Peyer's patch (tissue), 4 donors: Measurements from ENCODE around the gene COL27A1. TPM values are rescaled to one million over a fixed set of nuclear protein-coding genes. Genes with fewer than 3 reads are reported as not detected.
A peak's percentile ranks its signal among the peaks of the same experiment; 100 is the strongest.

Experiments used
- DNase-seq, 3 donors: peaks; one replicate each; pipeline ENCODE4 v3.0.0-alpha.2; 2017 to 2019
- H3K27ac ChIP-seq, 4 donors: fragments of 200-600 bp; sonication (generic); one replicate each; pipeline ENCODE4 v1.5.1; 2016 to 2019
- H3K27me3 ChIP-seq, 2 donors: fragments of 200-600 bp; sonication (generic); one replicate each; pipeline ENCODE4 v1.5.1; 2019
- H3K36me3 ChIP-seq, 3 donors: fragments of 200-600 bp; sonication (generic); one replicate each; pipeline ENCODE4 v1.5.1; 2016 to 2019
- H3K4me1 ChIP-seq, 4 donors: fragments of 200-600 bp; sonication (generic); one replicate each; pipeline ENCODE4 v1.5.1; 2016 to 2019
- H3K4me3 ChIP-seq, 4 donors: fragments of 200-600 bp; sonication (generic); 1 replicate in 3 of 4; 2 replicates in 1 of 4; pipeline ENCODE4 v1.5.1; 2016 to 2019; ENCODE audit warnings: mild to moderate bottlenecking in 1 of 4
- H3K9me3 ChIP-seq, 4 donors: fragments of 200-600 bp; sonication (generic); one replicate each; pipeline ENCODE4 v1.5.1; 2016 to 2019; ENCODE audit warnings: mild to moderate bottlenecking in 1 of 4
- POLR2A ChIP-seq, 2 donors: fragments of 450-650 bp; IDR thresholded peaks; one replicate each; pipeline ENCODE4 v1.5.1; 2017; ENCODE audit warnings: antibody characterized with exemption in 2 of 2, mild to moderate bottlenecking in 2 of 2, moderate library complexity in 2 of 2
- total RNA-seq, 4 donors: library from RNA; depleted of rRNA; stranded (reverse); fragments of >200 nt; gene quantifications; one replicate each; pipeline ENCODE4 v1.1.0, GENCODE V29; 2016
- TF ChIP-seq, protein P1 (sequence below), 6 experiments: fragments of 450-650 bp in 4 of 6; fragments of 200-600 bp in 2 of 6; sonication (generic) in 1 of 6; IDR thresholded peaks; one replicate each; pipeline ENCODE4 v1.5.1; 2017 to 2019; ENCODE audit warnings: antibody characterized with exemption in 6 of 6, mild to moderate bottlenecking in 3 of 6, moderate library complexity in 1 of 6

COL27A1 gene
- total RNA-seq, 4 donors from 2014 or later = 5.8 to 23.1 (median 7.2) TPM

DNA sequence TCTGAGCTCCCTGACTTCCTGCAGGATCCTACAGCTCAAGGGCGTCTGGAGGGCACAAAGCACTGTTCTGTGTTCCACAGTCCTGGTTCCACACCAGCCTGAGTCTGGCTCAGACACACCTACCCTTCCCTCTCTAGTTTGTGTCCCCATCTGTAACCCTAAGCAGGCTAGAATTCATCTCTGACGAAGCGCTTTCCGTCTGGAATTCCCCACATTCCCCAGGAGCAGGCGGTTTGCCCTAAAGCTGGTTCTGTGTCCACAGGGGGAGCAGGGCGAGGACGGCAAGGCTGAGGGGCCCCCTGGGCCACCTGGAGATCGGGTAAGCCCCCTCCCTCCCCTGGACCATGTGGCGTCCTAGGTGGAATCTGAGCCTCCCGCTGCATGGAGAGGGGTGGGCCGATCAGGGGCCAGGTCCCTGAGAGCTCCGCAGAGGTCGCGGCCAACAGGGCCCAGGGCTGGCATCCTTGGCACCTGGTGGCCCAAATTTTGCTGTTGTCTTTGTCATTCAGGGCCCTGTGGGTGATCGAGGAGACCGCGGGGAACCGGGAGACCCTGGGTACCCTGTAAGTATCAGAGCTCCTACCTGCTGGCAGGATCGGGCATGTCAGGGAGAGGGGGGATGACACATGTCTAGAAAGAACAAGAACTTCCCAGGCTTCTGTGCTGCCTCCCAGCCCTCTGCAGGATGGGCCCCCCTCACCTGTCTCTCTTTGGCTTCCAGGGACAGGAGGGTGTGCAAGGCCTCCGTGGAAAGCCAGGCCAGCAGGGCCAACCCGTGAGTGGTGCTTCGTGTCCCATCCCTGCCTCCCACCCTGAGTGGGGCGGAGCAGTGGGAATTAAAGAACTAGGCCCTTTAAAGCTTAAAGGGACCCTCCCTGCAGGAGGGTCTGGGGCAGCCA, 133.1 kb downstream of the COL27A1 start:
- H3K27me3 ChIP-seq = no peaks in the 10 kb centered on the region
- no peaks in the 10 kb centered on the region for H3K9me3 ChIP-seq
- H3K27ac ChIP-seq = no peak overlapping the region
- peak in 2 of 3 donors; percentile 43 to 45 for DNase-seq
- H3K4me3 ChIP-seq = no peak overlapping the region
- H3K4me1 ChIP-seq = no peaks in the 10 kb centered on the region
- TF ChIP-seq POLR2A (IDR thresholded peaks at IDR 0.05) = no peak
- TF ChIP-seq, protein P1, sequence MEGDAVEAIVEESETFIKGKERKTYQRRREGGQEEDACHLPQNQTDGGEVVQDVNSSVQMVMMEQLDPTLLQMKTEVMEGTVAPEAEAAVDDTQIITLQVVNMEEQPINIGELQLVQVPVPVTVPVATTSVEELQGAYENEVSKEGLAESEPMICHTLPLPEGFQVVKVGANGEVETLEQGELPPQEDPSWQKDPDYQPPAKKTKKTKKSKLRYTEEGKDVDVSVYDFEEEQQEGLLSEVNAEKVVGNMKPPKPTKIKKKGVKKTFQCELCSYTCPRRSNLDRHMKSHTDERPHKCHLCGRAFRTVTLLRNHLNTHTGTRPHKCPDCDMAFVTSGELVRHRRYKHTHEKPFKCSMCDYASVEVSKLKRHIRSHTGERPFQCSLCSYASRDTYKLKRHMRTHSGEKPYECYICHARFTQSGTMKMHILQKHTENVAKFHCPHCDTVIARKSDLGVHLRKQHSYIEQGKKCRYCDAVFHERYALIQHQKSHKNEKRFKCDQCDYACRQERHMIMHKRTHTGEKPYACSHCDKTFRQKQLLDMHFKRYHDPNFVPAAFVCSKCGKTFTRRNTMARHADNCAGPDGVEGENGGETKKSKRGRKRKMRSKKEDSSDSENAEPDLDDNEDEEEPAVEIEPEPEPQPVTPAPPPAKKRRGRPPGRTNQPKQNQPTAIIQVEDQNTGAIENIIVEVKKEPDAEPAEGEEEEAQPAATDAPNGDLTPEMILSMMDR (IDR thresholded peaks at IDR 0.05) = no peak
- H3K36me3 ChIP-seq = no peaks in the 10 kb centered on the region

DNA sequence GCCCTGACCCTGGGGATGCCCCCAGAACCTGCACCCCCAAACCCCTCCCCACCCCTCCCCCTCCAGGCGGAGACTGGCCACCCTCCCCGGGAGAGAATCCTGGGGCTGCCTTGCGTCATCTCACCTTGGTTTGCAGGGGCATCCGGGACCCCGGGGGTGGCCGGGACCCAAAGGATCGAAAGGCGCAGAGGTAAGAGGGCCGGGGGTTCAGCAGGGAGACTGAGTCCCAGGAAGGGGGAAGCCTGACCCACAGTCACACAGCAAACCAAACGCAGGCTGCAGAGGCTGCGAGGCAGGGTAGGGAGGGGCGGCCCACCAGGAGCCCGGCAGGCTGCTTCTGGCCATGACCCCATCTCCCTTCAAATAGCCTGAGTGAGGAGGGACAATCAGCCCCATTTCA, 133.8 kb downstream of the COL27A1 start:
- Histone ChIP-seq H3K27ac (no peak overlapping the region), H3K27me3 (no peaks in the 10 kb centered on the region), H3K36me3 (no peaks in the 10 kb centered on the region), H3K9me3 (no peaks in the 10 kb centered on the region), H3K4me3 (no peak overlapping the region), H3K4me1 (no peaks in the 10 kb centered on the region)
- TF ChIP-seq POLR2A (IDR thresholded peaks at IDR 0.05) = no peak
- TF ChIP-seq, protein P1 (IDR thresholded peaks at IDR 0.05) = no peak
- peak in 2 of 3 donors; percentile 25 to 34 for DNase-seq

DNA sequence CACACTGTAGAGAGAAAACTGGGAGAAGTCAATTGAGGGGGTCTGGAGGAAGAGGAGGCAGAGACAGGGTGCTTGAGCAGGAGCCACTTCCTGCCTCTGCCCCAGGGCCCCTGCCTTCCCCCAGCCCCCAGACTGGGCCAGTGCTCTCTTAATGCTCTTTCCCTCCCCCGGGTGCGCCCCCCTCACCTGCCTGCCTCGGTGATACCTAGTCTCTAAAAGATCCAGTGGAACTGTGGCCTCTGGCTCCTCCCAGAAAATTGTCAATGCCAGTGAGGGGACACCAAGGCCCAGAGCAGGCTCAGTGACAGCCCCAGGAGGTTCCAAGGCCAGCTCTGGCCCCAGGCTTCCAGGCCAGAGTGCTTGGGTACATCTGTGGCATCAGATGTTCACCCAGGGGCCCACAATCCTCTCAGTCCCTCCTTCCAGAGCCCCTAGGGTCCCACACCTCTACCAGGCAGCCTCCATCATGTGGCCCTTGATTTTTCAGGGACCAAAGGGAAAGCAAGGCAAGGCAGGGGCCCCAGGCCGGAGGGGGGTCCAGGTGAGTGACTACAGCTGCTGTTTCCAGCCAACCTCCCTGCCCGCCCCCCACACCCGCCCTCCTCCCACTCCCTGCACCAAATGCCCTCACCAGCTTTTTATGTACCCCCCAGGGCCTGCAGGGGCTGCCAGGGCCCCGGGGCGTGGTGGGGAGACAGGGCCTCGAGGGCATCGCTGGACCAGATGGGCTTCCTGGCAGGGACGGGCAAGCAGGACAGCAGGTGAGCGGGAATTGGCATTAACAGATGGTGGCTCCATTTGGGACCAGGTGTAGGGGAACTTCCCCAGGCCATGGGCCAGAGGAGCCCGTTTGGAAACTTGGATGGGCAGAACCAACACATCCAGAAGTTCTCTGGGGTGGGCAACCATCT, 134.5 kb downstream of the COL27A1 start:
- H3K4me1 ChIP-seq = no peaks in the 10 kb centered on the region
- no peak overlapping the region for H3K4me3 ChIP-seq
- peak in 2 of 3 donors; percentile 34 to 36 for DNase-seq
- no peak overlapping the region for H3K27ac ChIP-seq
- H3K9me3 ChIP-seq = peaks cover 0 to 4% (median 0%) of the 10 kb centered on the region in 4 donors
- no peaks in the 10 kb centered on the region for H3K36me3 ChIP-seq
- H3K27me3 ChIP-seq = no peaks in the 10 kb centered on the region
- TF ChIP-seq, protein P1 (IDR thresholded peaks at IDR 0.05) = no peak
- TF ChIP-seq POLR2A (IDR thresholded peaks at IDR 0.05) = no peak

DNA sequence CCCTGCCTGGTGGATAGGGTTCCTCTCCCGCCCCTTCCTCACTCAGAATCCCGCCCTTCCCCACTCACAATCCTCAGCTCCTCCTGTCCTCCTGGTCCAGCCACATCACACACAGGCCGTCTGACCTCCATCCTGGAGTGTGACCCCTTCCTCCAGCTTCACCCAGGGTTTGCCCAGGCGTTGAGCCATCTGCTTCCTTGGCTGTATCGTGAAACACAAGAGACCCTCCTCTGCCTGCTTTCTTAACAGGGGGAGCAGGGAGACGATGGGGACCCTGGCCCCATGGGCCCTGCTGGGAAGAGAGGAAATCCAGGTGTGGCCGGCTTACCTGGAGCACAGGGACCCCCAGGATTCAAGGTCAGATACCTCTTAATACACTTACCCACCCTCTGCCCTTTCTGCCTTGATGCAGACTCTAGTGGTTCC, 135.2 kb downstream of the COL27A1 start:
- DNase-seq = peak in 1 of 3 donors; percentile 39
- no peak for TF ChIP-seq POLR2A (IDR thresholded peaks at IDR 0.05)
- TF ChIP-seq, protein P1 (IDR thresholded peaks at IDR 0.05) = no peak

DNA sequence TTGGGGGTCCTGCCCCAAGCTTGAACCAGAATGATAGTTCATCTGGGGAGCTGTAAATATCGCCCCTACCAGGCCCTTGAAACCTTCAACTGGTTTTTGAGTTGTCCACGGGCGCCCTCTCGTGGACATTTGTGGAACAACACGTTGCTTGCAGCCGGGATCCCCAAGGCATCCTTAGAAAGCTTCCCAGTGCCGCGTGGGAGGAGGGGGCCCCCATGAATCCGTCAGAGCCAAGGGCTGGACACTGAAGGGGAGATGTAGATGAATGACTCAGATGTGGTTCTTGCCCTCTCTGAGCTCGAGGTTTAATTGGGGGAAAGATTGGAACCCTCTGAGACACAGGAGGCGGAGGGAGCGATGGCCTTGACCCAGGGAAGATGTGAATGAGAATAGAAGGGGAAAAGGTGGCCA, 135.7 kb downstream of the COL27A1 start:
- peak; percentile 63 to 90 (median 84) for DNase-seq
- no peak overlapping the region for H3K4me3 ChIP-seq

More for the DNA sequence above, 135.2 kb downstream of the COL27A1 start:
- Histone ChIP-seq H3K9me3 (peaks cover 0 to 4% (median 0%) of the 10 kb centered on the region in 4 donors), H3K27ac (no peak overlapping the region), H3K4me1 (no peaks in the 10 kb centered on the region), H3K36me3 (no peaks in the 10 kb centered on the region), H3K4me3 (no peak overlapping the region), H3K27me3 (no peaks in the 10 kb centered on the region)

More for the DNA sequence above, 135.7 kb downstream of the COL27A1 start:
- no peak for TF ChIP-seq POLR2A (IDR thresholded peaks at IDR 0.05)
- TF ChIP-seq, protein P1 (IDR thresholded peaks at IDR 0.05) = peak; percentile 70 to 94 (median 88)
- Histone ChIP-seq H3K9me3 (peaks cover 0 to 4% (median 0%) of the 10 kb centered on the region in 4 donors), H3K4me1 (no peaks in the 10 kb centered on the region), H3K36me3 (no peaks in the 10 kb centered on the region), H3K27ac (no peak overlapping the region), H3K27me3 (no peaks in the 10 kb centered on the region)
